Neuronal stem cell (in vitro differentiated cells): ENCODE measurements around the gene CGB2.
"Not testable (repeated sequence)": the region's sequence is repeated elsewhere in the genome, so short reads cannot be mapped to it uniquely, and the experiment has no call there.

Experiments
- DNase-seq: peaks from one replicate; pipeline ENCODE4 v3.0.0-alpha.2; 2013; ENCODE audit warnings: low spot score
- H2AFZ ChIP-seq: one replicate; pipeline ENCODE4 v1.6.1; 2013; ENCODE audit warnings: mild to moderate bottlenecking, low read length, inconsistent platforms
- H2AK5ac ChIP-seq: 2 replicates; pipeline ENCODE4 v1.6.1; 2013; ENCODE audit warnings: low read depth, mild to moderate bottlenecking, inconsistent platforms, low read length, moderate library complexity, mixed read lengths
- H2BK120ac ChIP-seq: 2 replicates; pipeline ENCODE4 v1.6.1; 2013; ENCODE audit warnings: low read depth, mild to moderate bottlenecking, inconsistent platforms, low read length, moderate library complexity, mixed read lengths
- H2BK12ac ChIP-seq: one replicate; pipeline ENCODE4 v1.6.1; 2013; ENCODE audit warnings: low read length, inconsistent platforms
- H2BK15ac ChIP-seq: 2 replicates; pipeline ENCODE4 v1.6.1; 2013; ENCODE audit warnings: mild to moderate bottlenecking, low read length, inconsistent platforms, mixed read lengths
- H2BK5ac ChIP-seq: one replicate; pipeline ENCODE4 v1.6.1; 2013; ENCODE audit warnings: inconsistent platforms, mild to moderate bottlenecking, low read length, moderate library complexity
- H3K14ac ChIP-seq: one replicate; pipeline ENCODE4 v1.6.1; 2013; ENCODE audit warnings: low read length, inconsistent platforms
- H3K18ac ChIP-seq: 2 replicates; pipeline ENCODE4 v1.6.1; 2013; ENCODE audit warnings: low read length, inconsistent platforms
- H3K23ac ChIP-seq: 2 replicates; pipeline ENCODE4 v1.6.1; 2013; ENCODE audit warnings: low read depth, mild to moderate bottlenecking, mixed read lengths, low read length, inconsistent platforms; ENCODE audit not compliant: poor library complexity
- H3K27ac ChIP-seq: replicated peaks from 3 replicates; pipeline ENCODE4 v1.5.1; 2013; ENCODE audit warnings: low read length, inconsistent platforms
- H3K27me3 ChIP-seq, 3 experiments: 2 replicates each; pipeline ENCODE4 v1.6.1; 2013; ENCODE audit warnings: low read length in 3 of 3, mild to moderate bottlenecking in 2 of 3, inconsistent platforms in 1 of 3, low read depth in 1 of 3, mixed read lengths in 1 of 3, moderate library complexity in 1 of 3; ENCODE audit not compliant: control insufficient read depth in 3 of 3, insufficient read depth in 3 of 3
- H3K36me3 ChIP-seq, 2 donors: replicated peaks in 1 of 2; 2 replicates each; pipeline ENCODE4 v1.6.1; 2013; ENCODE audit warnings: low read length in 2 of 2; ENCODE audit not compliant: control insufficient read depth in 2 of 2, insufficient read depth in 2 of 2
- H3K4ac ChIP-seq: 2 replicates; pipeline ENCODE4 v1.6.1; 2013; ENCODE audit warnings: inconsistent platforms, mild to moderate bottlenecking, low read length, moderate library complexity
- H3K4me1 ChIP-seq, 2 donors: 1 replicate in 1 of 2; 2 replicates in 1 of 2; pipeline ENCODE4 v1.6.1; 2013; ENCODE audit warnings: low read length in 2 of 2, low read depth in 1 of 2; ENCODE audit not compliant: control insufficient read depth in 2 of 2, insufficient read depth in 1 of 2
- H3K4me2 ChIP-seq: one replicate; pipeline ENCODE4 v1.6.1; 2013; ENCODE audit warnings: mild to moderate bottlenecking, low read length, inconsistent platforms; ENCODE audit not compliant: insufficient read depth, poor library complexity, severe bottlenecking
- H3K4me3 ChIP-seq, 2 donors: 2 replicates each; pipeline ENCODE4 v1.5.1; 2013; ENCODE audit warnings: low read length in 2 of 2, mild to moderate bottlenecking in 2 of 2, inconsistent platforms in 1 of 2, moderate library complexity in 1 of 2
- H3K79me1 ChIP-seq: one replicate; pipeline ENCODE4 v1.6.1; 2013; ENCODE audit warnings: low read depth, mild to moderate bottlenecking, inconsistent platforms, low read length, moderate library complexity
- H3K9ac ChIP-seq: one replicate; pipeline ENCODE4 v1.6.1; 2013; ENCODE audit warnings: mild to moderate bottlenecking, low read depth, low read length, inconsistent platforms; ENCODE audit not compliant: poor library complexity
- H3K9me3 ChIP-seq, 2 donors: replicated peaks in 1 of 2; 2 replicates each; pipeline versions ENCODE3 to v1.6.1; 2013; ENCODE audit warnings: low read length in 2 of 2, mild to moderate bottlenecking in 2 of 2, inconsistent platforms in 1 of 2, low read depth in 1 of 2, mixed read lengths in 1 of 2, moderate library complexity in 1 of 2; ENCODE audit not compliant: control insufficient read depth in 2 of 2, insufficient read depth in 1 of 2
- H4K8ac ChIP-seq: one replicate; pipeline ENCODE4 v1.6.1; 2013; ENCODE audit warnings: low read depth, mild to moderate bottlenecking, inconsistent platforms, low read length, moderate library complexity
- H4K91ac ChIP-seq: one replicate; pipeline ENCODE4 v1.6.1; 2013; ENCODE audit warnings: low read length, low read depth, mild to moderate bottlenecking, inconsistent platforms; ENCODE audit not compliant: poor library complexity
- WGBS, 2 donors: extraction: QIAGEN DNeasy Blood & Tissue Kit; methylation state at CpG; one replicate each; pipeline ENCODE4 v1.1.7; 2013; ENCODE audit warnings: missing lambda C conversion rate in 2 of 2, mixed read lengths in 1 of 2; ENCODE audit not compliant: insufficient read length in 2 of 2, insufficient replicate concordance in 1 of 2; ENCODE audit errors: extremely low coverage in 2 of 2; 5-methylcytosine and 5-hydroxymethylcytosine counted together

CGB2 gene

DNA sequence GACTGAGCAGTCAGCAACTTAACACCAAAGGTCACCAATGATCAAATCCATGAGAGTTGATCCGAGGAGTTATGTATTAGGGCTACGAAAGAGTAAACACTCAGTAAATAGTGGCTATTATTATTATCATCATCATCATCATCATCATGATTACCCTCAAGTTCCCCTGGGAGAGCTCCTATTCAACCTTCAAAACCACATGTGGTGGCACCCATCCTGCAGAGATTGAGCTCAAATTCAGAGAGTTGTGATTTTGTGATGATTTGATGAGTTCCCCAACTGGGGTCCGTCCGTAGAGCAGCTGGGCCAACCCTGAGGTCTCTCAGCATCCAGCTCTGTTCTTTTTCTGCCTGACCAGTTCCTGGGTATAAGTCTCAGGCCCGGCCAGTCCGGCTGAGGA is 6.6 kb upstream of the CGB2 start:
- H3K23ac ChIP-seq, result not testable (repeated sequence)

DNA sequence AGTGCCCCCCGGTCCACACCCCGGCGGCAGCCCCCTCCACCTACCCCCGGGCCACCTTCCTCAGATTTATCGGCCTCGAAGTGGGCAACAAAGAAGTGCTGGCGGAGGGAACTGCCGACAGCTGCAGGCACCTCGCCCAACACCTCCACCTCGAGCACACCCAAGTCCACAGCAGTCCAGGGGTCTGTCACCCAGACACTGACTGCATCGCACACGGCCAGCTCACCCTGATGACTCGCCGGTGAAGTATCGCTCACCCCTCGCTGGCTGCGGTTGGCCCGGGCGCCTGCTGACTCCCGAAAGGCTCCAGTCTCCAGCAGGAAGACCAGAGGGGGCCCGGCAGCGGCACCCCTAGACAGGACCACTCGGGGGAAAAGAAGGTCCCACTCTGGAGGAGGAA is 6.1 kb upstream of the CGB2 start:
- H3K9me3 ChIP-seq, H4K91ac ChIP-seq, DNase-seq: not testable (repeated sequence)

More for the DNA sequence above, 6.6 kb upstream of the CGB2 start:
- not testable (repeated sequence) for H3K9ac ChIP-seq, H4K8ac ChIP-seq, H2BK5ac ChIP-seq, H3K4me2 ChIP-seq, H3K9me3 ChIP-seq, H3K14ac ChIP-seq, H2AFZ ChIP-seq, H3K4ac ChIP-seq, H3K27me3 ChIP-seq, H2AK5ac ChIP-seq, H2BK12ac ChIP-seq, H3K36me3 ChIP-seq, H2BK120ac ChIP-seq, H3K18ac ChIP-seq, DNase-seq, H2BK15ac ChIP-seq, H3K4me3 ChIP-seq, H3K79me1 ChIP-seq, H4K91ac ChIP-seq, H3K27ac ChIP-seq, H3K4me1 ChIP-seq
- WGBS, 2 donors, result no CpG with 5 or more reads among the region's 6 CpGs

DNA sequence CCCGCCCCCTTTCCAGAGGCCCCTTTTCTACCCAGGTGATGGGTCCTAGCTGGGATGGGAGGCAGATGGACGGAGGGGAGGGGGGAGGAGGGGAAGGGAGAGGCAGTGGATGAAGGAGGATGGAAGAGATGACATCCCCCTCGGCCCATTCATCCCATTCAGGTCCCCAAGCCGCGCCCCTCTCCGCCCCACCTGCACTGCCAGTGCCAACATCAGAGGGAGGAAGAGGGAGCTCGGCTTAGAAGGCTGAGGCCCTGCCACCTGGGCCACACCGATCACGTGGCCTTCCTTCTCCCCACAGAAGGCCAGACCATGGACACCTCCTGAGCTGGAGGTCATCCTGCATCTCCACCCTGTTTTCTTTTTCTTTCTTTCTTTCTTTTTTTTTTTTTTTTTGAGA is 3.0 kb upstream of the CGB2 start:
- not testable (repeated sequence) for H3K9me3 ChIP-seq, H3K79me1 ChIP-seq, H3K4me2 ChIP-seq, H3K23ac ChIP-seq, H3K18ac ChIP-seq, H2BK12ac ChIP-seq, DNase-seq, H3K4me1 ChIP-seq, H2AFZ ChIP-seq, H3K14ac ChIP-seq, H2AK5ac ChIP-seq, H3K27me3 ChIP-seq, H3K36me3 ChIP-seq, H3K27ac ChIP-seq, H4K91ac ChIP-seq, H3K4me3 ChIP-seq, H4K8ac ChIP-seq, H2BK15ac ChIP-seq, H3K9ac ChIP-seq, H2BK120ac ChIP-seq, H2BK5ac ChIP-seq, H3K4ac ChIP-seq
- WGBS, 2 donors, result no CpG with 5 or more reads among the region's 9 CpGs

More for the DNA sequence above, 6.1 kb upstream of the CGB2 start:
- H3K9ac ChIP-seq, H3K18ac ChIP-seq, H2AK5ac ChIP-seq, H3K4ac ChIP-seq, H2BK5ac ChIP-seq, H3K23ac ChIP-seq, H3K4me3 ChIP-seq, H3K27ac ChIP-seq, H2BK120ac ChIP-seq, H3K4me1 ChIP-seq, H3K27me3 ChIP-seq, H2BK12ac ChIP-seq, H2AFZ ChIP-seq, H3K36me3 ChIP-seq, H4K8ac ChIP-seq, H3K4me2 ChIP-seq, H2BK15ac ChIP-seq, H3K14ac ChIP-seq, H3K79me1 ChIP-seq: not testable (repeated sequence)
- no CpG with 5 or more reads among the region's 23 CpGs for WGBS, 2 donors

DNA sequence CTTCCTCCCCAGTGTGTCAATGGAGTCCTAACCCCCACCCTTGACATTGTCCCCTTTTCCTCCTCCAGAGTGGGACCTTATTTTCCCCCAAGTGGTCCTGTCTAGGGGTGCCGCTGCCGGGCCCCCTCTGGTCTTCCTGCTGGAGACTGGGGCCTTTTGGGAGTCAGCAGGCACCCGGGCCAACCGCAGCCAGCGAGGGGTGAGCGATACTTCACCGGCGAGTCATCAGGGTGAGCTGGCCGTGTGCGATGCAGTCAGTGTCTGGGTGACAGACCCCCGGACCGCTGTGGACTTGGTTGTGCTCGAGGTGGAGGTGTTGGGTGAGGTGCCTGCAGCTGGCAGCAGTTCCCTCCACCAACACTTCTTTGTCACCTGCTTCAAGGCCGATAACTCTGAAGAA is 1.9 kb upstream of the CGB2 start:
- not testable (repeated sequence) for H3K4ac ChIP-seq, H3K36me3 ChIP-seq, H2BK12ac ChIP-seq, H3K4me1 ChIP-seq, H3K9ac ChIP-seq, H2BK120ac ChIP-seq, H4K8ac ChIP-seq, H2AFZ ChIP-seq, H3K27me3 ChIP-seq, H3K18ac ChIP-seq, H2BK15ac ChIP-seq, H4K91ac ChIP-seq, H3K4me2 ChIP-seq, H3K14ac ChIP-seq, H2BK5ac ChIP-seq, H3K79me1 ChIP-seq, H2AK5ac ChIP-seq, DNase-seq, H3K23ac ChIP-seq, H3K4me3 ChIP-seq, H3K27ac ChIP-seq, H3K9me3 ChIP-seq
- no CpG with 5 or more reads among the region's 14 CpGs for WGBS, 2 donors
